Caki2 (cell line): Measurements from ENCODE around the gene MAPK8. TPM values are rescaled to one million over a fixed set of nuclear protein-coding genes. Genes with fewer than 3 reads are reported as not detected.
A peak's percentile ranks its signal among the peaks of the same experiment; 100 is the strongest.

Source experiments
- DNase-seq: peaks from one replicate; pipeline ENCODE4 v3.0.0-alpha.2; 2015; ENCODE audit warnings: low read depth
- in situ Hi-C: cut with HindIII; loops from 2 replicates; pipeline ENCODE4 v1.10.0; 2016; ENCODE audit warnings: low sequenced_read_pairs, low pct_unique_long_range_greater_than_20kb, mixed read lengths
- total RNA-seq: library from RNA; depleted of rRNA; stranded (reverse); fragments of >200 nt; shearing (Covaris generic); gene quantifications from 2 replicates; pipeline ENCODE4 v1.2.3, GENCODE V29; 2014; ENCODE audit warnings: low replicate concordance

MAPK8 gene
- total RNA-seq, 1 experiment from 2014 or later = 93.7 TPM

- DNase-seq = peak; percentile 50
Observed at GRCh38 chr10:48289501-48290238, 16.8 kb upstream of the MAPK8 start.

DNA sequence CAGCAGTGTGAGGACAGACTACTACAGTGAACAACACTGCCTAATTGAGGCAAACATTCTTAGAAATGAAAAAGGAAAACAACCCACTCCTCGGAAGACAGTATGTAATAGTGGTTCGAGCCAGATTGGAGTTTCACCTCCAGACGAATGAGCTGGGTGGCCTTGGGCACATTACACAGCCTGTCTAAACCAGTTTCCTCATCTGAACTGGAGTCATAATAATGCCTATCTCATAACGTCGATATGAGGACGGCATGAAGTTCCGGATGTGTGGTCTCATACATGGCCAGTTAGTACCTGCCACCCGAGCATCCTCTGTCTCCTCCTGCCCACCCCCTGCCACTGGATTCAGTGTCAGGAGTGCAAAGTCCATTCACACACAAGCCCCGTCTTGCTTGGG, 16.2 kb upstream of the MAPK8 start:
- DNase-seq = no peak
- in situ Hi-C loops = no loop called here

More at GRCh38 chr10:48289501-48290238, 16.8 kb upstream of the MAPK8 start:
- in situ Hi-C loops = no loop called here

- DNase-seq = no peak
- in situ Hi-C loops = no loop called here
Observed at GRCh38 chr10:48291190-48291589, 15.3 kb upstream of the MAPK8 start.

DNA sequence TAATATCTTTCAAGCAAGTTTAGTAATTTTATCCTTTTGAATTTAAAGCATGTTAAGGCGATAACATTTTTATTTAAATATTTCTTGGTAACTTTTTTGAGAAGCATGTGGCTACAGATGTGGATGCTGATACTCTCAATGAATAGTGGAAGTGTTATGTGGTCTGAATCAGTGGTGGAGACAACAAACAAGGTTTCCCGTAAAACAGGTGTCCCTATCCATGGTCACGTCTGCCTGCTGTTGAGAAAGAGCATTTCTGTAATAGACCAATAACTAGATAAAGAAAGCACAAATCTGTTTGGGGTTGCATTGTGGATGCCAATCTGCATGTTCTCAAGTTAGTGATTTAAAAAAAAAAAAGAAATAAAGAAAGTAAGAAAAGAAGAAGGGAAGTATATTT, 13.9 kb upstream of the MAPK8 start:
- in situ Hi-C loops = no loop called here
- no peak for DNase-seq

GRCh38 chr10:48294431-48294830, 12.0 kb upstream of the MAPK8 start:
- in situ Hi-C loops = no loop called here
- DNase-seq = no peak

DNA sequence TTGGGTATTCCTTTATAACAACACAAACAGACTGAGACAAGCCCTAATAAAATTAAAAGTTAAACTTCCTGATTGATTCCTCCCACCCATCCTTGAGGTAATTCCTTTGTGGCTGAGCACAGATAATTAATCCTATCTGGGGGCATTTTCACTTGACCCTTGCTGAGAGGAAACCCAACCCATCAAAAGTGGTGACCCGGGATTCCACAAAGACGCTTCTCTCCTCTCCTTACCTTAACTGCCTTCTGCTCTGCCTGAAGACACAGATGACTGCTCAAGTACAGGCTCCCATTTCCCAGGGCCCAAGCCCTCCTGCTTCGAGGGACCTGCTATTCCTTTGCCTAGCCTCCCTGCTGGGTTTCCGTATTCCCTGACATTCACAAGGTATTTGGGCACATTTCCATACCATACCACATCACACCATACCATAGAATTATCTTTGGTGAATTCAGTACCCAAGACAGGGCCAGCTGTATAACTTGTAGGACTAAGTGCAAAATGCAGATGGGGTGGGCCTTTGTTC, 9.8 kb upstream of the MAPK8 start:
- in situ Hi-C loops = no loop called here
- DNase-seq = no peak

- in situ Hi-C loops = no loop called here
- DNase-seq = no peak
Observed at GRCh38 chr10:48299066-48299465, 7.4 kb upstream of the MAPK8 start.

- no peak for DNase-seq
- in situ Hi-C loops = no loop called here
Observed at GRCh38 chr10:48299692-48300091, 6.8 kb upstream of the MAPK8 start.

DNA sequence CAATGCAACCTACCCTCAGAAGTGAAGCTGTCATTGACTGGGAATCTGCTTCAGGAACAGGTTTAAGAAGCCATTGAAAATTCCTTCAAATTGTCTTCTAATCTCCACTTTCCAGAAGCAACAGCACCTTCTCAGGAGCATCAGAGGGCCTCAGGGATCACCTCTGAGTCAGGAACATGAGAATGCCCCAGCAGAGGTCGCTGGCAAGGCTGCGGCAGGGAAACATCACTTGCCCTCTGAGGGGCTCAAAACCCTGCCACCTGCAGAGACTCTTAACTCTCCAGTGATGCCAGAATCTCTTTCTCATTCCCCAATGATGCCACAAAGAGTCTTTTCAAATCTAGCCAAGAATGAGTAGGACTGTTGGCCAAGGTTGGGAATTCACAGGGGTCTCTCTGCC, 5.9 kb upstream of the MAPK8 start:
- DNase-seq = no peak
- in situ Hi-C loops = no loop called here

DNA sequence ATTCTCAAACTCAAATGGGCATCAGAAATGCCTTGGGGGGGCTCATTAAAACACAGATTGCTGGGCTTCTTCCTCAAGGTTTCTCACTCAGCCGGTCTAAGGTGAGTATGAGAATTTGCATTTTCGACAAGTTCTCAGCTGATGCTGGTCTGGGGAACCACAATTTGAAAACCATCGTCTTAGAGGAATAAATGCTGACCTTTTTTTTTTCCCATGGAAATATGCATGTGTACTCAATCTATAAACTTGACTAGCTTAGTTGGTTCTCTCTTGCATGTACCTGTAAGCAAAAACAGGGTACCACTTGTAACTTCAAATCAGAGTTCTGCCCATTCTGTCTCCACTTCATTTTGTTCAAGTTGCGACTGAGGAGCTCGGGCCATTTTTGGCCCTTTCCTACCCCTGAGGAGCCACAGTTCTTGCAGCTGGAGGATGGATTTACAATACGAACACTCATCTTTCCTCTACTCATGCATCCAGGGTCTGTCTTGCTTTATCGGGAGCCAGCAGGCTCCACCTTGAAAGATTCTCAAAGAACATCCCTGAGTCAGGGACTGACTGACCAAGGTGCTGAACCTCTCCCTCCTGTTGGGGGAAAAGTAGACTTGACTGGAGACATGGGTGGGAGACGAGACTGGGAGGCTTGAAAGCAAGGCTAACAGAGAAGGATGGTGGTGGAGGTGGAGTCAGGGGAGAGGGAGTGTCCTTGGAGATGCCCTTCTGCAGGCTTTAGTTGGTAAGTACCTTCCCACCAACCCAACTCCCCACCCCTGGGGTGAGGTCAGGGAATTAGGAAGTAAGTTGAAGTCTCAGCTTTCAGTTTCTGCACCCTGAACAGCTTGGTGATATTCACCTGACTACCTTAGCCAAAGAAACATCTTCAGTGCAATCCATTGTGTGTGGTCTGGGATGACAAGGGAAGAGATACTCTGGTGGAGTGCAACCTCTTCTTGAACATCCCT, 3.7 kb upstream of the MAPK8 start:
- no peak for DNase-seq
- in situ Hi-C loops = no loop called here

DNA sequence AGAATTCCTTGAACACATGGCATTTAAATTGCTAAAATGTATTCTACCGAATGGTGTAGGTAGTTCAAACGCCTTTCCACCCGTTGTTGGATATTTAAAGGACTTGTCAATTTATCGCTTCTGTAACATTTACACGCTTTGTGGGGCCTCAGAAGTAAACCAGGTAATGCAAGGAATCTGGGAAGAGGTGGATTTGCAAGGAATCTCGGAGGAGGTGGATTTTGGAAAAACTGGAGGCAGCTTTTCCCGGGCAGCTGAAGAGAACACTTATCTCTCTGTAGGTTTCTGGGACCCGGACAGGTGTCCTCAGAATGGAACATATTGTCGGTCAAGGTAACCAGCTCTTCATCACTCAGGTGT, 592 bp upstream of the MAPK8 start:
- no peak for DNase-seq
- in situ Hi-C loops = no loop called here

GRCh38 chr10:48306870-48307710, 613 bp downstream of the MAPK8 start:
- in situ Hi-C loops = no loop called here
- peak; percentile 71 for DNase-seq

DNA sequence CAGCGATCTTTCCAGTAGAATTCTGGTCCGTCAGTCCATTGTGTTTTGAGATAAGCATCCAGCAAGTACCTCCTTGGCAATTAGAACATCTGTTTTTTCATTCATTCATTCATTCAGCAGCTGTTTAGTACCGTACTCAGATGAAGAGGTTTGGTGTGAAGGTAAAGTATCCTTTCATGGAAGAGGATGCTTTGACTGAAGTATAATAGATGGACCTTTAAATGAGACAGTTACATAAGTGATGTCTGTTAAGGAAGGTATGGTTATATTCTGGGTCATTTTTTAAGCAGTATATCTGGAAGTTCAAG, 1.2 kb downstream of the MAPK8 start:
- DNase-seq = no peak
- in situ Hi-C loops = no loop called here

- in situ Hi-C loops = no loop called here
- DNase-seq = peak; percentile 69
Observed at GRCh38 chr10:48309711-48310226, 3.3 kb downstream of the MAPK8 start.

GRCh38 chr10:48314107-48314506, 7.6 kb downstream of the MAPK8 start:
- DNase-seq = no peak
- in situ Hi-C loops = no loop called here

GRCh38 chr10:48316236-48316635, 9.8 kb downstream of the MAPK8 start:
- no peak for DNase-seq
- in situ Hi-C loops = no loop called here

DNA sequence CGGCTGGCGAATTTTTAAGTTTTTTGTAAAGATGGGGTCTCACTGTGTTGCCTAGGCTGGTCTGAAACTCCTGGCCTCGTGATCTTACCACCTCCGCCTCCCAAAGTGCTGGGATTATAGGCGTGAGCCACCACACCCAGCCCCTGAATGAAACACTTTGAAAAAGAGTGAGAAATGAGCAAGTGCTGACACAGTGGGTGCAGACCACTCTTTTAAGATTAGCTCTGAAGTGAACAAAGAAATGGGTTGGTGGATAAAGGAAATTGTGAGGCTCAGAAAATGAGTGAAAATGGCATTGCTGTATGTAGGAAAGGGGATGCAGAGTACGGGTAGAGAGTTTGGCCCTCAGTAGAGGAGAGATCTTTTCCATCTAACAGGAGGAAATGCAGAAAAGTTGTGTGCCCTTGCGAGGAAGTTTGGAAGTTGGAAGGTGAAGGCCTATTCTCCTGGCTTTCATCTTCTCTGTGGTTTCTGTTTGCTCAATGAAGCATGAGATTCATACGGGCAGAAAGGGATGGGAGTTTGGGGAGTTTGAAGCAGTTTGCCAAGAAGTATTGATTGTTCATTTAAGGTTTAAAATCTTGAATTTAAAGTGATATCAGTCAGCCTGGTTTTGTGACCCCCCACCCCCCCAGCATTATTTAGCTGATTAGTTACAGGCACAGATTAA, 11.0 kb downstream of the MAPK8 start:
- in situ Hi-C loops = no loop called here
- DNase-seq = no peak

DNA sequence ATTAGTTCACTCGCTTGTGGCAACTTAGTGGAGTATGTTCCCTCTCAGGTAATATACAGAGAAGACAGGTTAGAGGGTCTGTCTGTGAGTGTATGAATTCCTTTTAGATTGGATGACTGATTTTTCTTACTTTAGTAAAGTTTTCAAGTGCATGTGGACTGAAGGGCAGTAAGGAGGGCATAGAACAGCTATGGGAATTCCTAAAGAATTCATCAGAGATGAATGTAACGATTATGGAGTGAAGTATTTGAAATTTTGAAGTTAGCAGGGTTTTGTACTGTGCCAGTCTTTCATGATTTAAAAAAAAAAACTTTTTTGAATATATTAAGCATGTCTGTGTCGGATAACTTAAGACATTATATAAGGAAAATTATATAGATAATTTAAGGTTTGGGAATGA, 15.5 kb downstream of the MAPK8 start:
- no peak for DNase-seq
- in situ Hi-C loops = no loop called here
